SU-DHL-6 (cell line): ENCODE measurements around the gene TMEM213.

Experiments used
- CTCF ChIP-seq: fragments of 200-600 bp; sonication (generic); IDR thresholded peaks from one replicate; pipeline ENCODE4 v1.5.1; 2017; ENCODE audit warnings: antibody characterized with exemption, mild to moderate bottlenecking, low read length, moderate library complexity; ENCODE audit not compliant: insufficient read depth, poor library complexity, severe bottlenecking
- EZH2phosphoT487 ChIP-seq: fragments of 200-600 bp; sonication (generic), shearing (Covaris generic); conservative IDR thresholded peaks from 2 replicates; pipeline ENCODE4 v1.6.1; 2018; ENCODE audit warnings: mild to moderate bottlenecking, antibody characterized with exemption, low read length, moderate library complexity, mixed read lengths

DNA sequence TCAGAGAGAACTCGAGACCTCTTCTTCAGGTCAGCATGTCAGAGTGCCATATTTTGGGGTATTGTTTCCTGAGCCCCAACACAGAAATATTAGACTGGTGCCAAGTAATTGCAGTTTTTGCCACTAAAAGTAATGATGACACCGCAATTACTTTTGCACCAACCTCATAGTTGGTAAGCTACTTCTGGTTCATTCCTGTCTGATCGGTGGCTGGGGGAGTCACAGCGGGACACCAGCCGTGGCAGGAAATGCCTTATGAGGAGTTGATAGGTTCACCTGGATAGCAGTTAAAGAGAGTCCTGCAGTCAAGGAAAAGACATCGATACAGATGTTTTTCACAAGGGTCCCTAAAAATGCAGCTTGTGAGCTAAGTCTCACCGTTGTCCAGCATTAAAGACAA is 24.1 kb downstream of the TMEM213 start:
- TF ChIP-seq EZH2phosphoT487 (no peak), CTCF (no peak)
